ENCODE data around the gene NRG3.

- TF ChIP-seq, protein P1, sequence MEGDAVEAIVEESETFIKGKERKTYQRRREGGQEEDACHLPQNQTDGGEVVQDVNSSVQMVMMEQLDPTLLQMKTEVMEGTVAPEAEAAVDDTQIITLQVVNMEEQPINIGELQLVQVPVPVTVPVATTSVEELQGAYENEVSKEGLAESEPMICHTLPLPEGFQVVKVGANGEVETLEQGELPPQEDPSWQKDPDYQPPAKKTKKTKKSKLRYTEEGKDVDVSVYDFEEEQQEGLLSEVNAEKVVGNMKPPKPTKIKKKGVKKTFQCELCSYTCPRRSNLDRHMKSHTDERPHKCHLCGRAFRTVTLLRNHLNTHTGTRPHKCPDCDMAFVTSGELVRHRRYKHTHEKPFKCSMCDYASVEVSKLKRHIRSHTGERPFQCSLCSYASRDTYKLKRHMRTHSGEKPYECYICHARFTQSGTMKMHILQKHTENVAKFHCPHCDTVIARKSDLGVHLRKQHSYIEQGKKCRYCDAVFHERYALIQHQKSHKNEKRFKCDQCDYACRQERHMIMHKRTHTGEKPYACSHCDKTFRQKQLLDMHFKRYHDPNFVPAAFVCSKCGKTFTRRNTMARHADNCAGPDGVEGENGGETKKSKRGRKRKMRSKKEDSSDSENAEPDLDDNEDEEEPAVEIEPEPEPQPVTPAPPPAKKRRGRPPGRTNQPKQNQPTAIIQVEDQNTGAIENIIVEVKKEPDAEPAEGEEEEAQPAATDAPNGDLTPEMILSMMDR (IDR thresholded peaks at IDR 0.05), result no peak
- TF ChIP-seq POLR2A (IDR thresholded peaks at IDR 0.05), result no peak
Measured at GRCh38 chr10:82558014-82558607, 683.1 kb downstream of the NRG3 start.

Measured in upper lobe of left lung (tissue), 4 donors.